NCI-H2107 (cell line): Measurements from ENCODE around the gene MAN2A2.

ENCODE experiments used
- DNase-seq: peaks from one replicate; lab custom pipeline; 2025; lab: John Stamatoyannopoulos, UW

The MAN2A2 gene

DNA sequence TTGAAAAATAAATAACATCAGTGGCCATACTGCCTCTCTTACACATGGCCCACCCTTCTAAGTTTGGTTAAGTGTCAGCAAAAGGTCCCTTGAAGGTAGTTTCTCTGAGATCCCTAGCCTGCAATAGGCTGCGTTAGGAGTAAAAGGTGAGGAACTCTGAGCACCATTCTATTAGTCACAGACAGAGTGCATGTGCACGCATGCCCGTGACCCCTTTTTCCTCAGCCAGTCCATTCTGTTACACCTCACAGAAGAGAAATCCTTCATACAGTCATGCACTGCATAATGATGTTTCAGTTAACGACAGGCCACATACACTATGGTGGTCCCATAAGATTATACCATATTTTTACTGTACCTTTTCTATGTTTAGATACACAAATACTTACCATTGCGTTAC, 64.1 kb downstream of the MAN2A2 start:
- DNase-seq: no peak

DNA sequence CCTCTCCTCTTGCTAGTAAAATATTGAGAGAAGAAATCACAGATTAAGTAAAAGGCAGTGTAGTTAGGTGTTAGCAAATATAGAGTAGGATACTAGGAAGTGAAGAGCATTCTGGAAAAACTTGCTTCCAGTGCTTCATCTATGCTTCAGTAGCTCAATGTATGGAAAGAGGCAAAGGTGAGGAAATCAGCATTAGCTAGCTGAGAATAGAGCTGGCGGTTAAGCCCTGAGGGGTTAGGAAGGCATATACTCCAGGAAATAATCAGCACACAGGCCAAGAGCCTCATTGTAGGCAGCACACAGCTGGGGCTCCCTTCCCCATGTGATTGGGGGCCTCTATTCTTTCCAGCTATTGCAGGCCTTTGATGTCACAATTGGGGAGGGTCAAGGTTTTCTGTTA, 65.3 kb downstream of the MAN2A2 start:
- DNase-seq: no peak

DNA sequence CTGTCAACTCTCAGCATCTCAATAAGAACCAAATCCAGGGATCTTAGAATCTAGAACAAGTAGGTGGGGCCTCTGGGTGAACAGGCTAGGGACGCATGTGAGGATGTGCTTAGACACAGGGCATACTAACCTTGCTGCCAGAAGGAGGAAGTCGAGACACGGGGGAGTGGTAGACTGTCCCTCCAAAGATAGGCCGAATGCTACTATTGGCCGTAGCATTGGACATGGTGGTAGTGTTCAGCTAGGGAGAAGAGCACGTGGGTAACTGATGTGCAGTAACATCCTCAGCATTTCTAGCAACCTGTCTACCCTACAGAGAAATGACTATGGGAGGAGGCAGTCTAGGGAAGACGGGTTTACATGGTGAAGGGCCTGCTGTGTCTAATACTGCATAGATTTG, 67.2 kb downstream of the MAN2A2 start:
- DNase-seq: no peak

DNA sequence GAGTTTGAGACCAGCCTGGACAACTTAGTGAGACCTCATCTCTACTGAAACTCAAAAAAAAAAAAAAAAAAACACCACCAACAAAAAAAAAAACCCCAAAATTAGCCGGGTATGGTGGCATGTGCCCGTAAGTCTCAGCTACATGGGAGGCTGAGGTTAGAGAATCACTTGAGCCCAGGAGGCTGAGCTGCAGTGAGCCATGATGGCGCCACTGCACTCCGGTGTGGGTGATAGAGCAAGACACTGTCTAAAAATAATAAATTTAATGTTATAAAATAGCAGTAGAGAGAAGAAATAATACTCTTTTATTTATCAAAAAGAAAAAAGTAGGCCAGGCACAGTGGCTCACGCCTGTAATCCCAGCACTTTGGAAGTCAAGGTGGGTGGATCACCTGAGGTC, 69.0 kb downstream of the MAN2A2 start:
- no peak for DNase-seq
